Thoracic aorta (tissue), 2 donors: Measurements from ENCODE around the gene TAL2. TPM values are rescaled to one million over a fixed set of nuclear protein-coding genes. Genes with fewer than 3 reads are reported as not detected.

Experiments used
- ATAC-seq: fragments of 150-250 bp; one replicate; pipeline ENCODE4 v1.8.0; 2017; ENCODE audit warnings: low read depth; ENCODE audit not compliant: insufficient number of reproducible peaks, low FRiP score
- DNase-seq: peaks from one replicate; pipeline ENCODE4 v3.0.0-alpha.2; 2020; ENCODE audit warnings: low spot score
- H3K27ac ChIP-seq, 2 donors: fragments of 200-600 bp; sonication (generic); 1 replicate in 1 of 2; 2 replicates in 1 of 2; pipeline ENCODE4 v1.5.1; 2016; ENCODE audit warnings: mild to moderate bottlenecking in 2 of 2, moderate library complexity in 2 of 2
- H3K27me3 ChIP-seq: fragments of 200-600 bp; sonication (generic); replicated peaks from 2 replicates; pipeline ENCODE4 v1.6.0; 2016; ENCODE audit warnings: mild to moderate bottlenecking; ENCODE audit not compliant: insufficient read depth
- H3K36me3 ChIP-seq: fragments of 200-600 bp; sonication (generic); one replicate; pipeline ENCODE4 v1.5.1; 2016
- H3K4me1 ChIP-seq, 2 donors: fragments of 200-600 bp; sonication (generic); 1 replicate in 1 of 2; 2 replicates in 1 of 2; pipeline versions ENCODE4 v1.5.1 to v1.6.0; 2016; ENCODE audit warnings: low read depth in 2 of 2, mild to moderate bottlenecking in 1 of 2; ENCODE audit not compliant: control insufficient read depth in 1 of 2
- H3K4me3 ChIP-seq: fragments of 200-600 bp; sonication (generic); 2 replicates; pipeline ENCODE4 v1.5.1; 2016; ENCODE audit warnings: mild to moderate bottlenecking
- H3K9me3 ChIP-seq: fragments of 200-600 bp; sonication (generic); 2 replicates; pipeline ENCODE4 v1.5.1; 2016
- CTCF ChIP-seq: fragments of 200-600 bp; sonication (generic); IDR thresholded peaks from one replicate; pipeline ENCODE4 v1.5.1; 2019; ENCODE audit warnings: antibody characterized with exemption
- total RNA-seq, 2 donors: library from RNA; depleted of rRNA; stranded (reverse); fragments of >200 nt; gene quantifications; one replicate each; pipeline versions ENCODE4 v1.1.0 to v1.2.3, GENCODE V29; 2016

Gene TAL2
- total RNA-seq, 2 donors from 2014 or later = not detected

GRCh38 chr9:105663914-105664313, 1.7 kb downstream of the TAL2 start:
- DNase-seq (no peak), ATAC-seq (no peak)
- H3K27ac ChIP-seq = no peak overlapping the region
- no peak overlapping the region for H3K4me3 ChIP-seq
- H3K36me3 ChIP-seq = no peaks in the 10 kb centered on the region
- H3K4me1 ChIP-seq = no peaks in the 10 kb centered on the region
- no peak for TF ChIP-seq CTCF
- no peaks in the 10 kb centered on the region for H3K9me3 ChIP-seq
- no peaks in the 10 kb centered on the region for H3K27me3 ChIP-seq

- no peaks in the 10 kb centered on the region for H3K27me3 ChIP-seq
- H3K9me3 ChIP-seq = no peaks in the 10 kb centered on the region
- no peak overlapping the region for H3K4me3 ChIP-seq
- TF ChIP-seq CTCF = no peak
- no peak for ATAC-seq
- H3K27ac ChIP-seq = no peak overlapping the region
- no peaks in the 10 kb centered on the region for H3K4me1 ChIP-seq
- no peaks in the 10 kb centered on the region for H3K36me3 ChIP-seq
- DNase-seq = no peak
Observed at GRCh38 chr9:105667867-105668266, 5.6 kb downstream of the TAL2 start.

GRCh38 chr9:105670315-105670714, 8.1 kb downstream of the TAL2 start:
- no peak for TF ChIP-seq CTCF
- ATAC-seq (no peak), DNase-seq (no peak)
- no peaks in the 10 kb centered on the region for H3K27me3 ChIP-seq
- no peaks in the 10 kb centered on the region for H3K9me3 ChIP-seq
- H3K4me3 ChIP-seq = no peak overlapping the region
- H3K27ac ChIP-seq = no peak overlapping the region
- no peaks in the 10 kb centered on the region for H3K4me1 ChIP-seq
- no peaks in the 10 kb centered on the region for H3K36me3 ChIP-seq

- H3K9me3 ChIP-seq = no peaks in the 10 kb centered on the region
- H3K27me3 ChIP-seq = no peaks in the 10 kb centered on the region
- no peak for TF ChIP-seq CTCF
- ATAC-seq = no peak
- no peak for DNase-seq
- H3K27ac ChIP-seq = no peak overlapping the region
- no peaks in the 10 kb centered on the region for H3K36me3 ChIP-seq
- H3K4me3 ChIP-seq = no peak overlapping the region
- H3K4me1 ChIP-seq = no peaks in the 10 kb centered on the region
Observed at GRCh38 chr9:105670775-105671174, 8.5 kb downstream of the TAL2 start.

- ATAC-seq (no peak), DNase-seq (no peak)
- TF ChIP-seq CTCF = no peak
- no peaks in the 10 kb centered on the region for H3K27me3 ChIP-seq
- H3K4me1 ChIP-seq = no peaks in the 10 kb centered on the region
- H3K27ac ChIP-seq = no peak overlapping the region
- H3K4me3 ChIP-seq = no peak overlapping the region
- no peaks in the 10 kb centered on the region for H3K9me3 ChIP-seq
- no peaks in the 10 kb centered on the region for H3K36me3 ChIP-seq
Observed at GRCh38 chr9:105672711-105673234, 10.5 kb downstream of the TAL2 start.
